SK-N-SH (cell line): ENCODE measurements around the gene ITM2B. TPM values are rescaled to one million over a fixed set of nuclear protein-coding genes. Genes with fewer than 3 reads are reported as not detected.

Experiments used
- CTCF ChIA-PET: fragments of 300-600, 350-600 bp; formaldehyde crosslinking; extraction: SDS; loops from one replicate; lab custom pipeline; 2021; lab: Yijun Ruan, JAX
- POLR2A ChIA-PET: fragments of 350-600 bp; sonication (Branson Sonifier 250); formaldehyde crosslinking; extraction: SDS; loops from one replicate; lab custom pipeline; 2020; ENCODE audit warnings: antibody characterized with exemption, inconsistent platforms; lab: Yijun Ruan, JAX
- DNase-seq: peaks from one replicate; pipeline ENCODE4 v3.0.0; 2012
- H2AFZ ChIP-seq: fragments of 200-600 bp; sonication (generic); 2 replicates; pipeline ENCODE4 v1.8.1; 2016; ENCODE audit warnings: antibody characterized with exemption, mild to moderate bottlenecking, low read depth
- H3F3A ChIP-seq: fragments of 200-600 bp; sonication (generic); replicated peaks from 2 replicates; pipeline ENCODE3; 2016; ENCODE audit warnings: antibody characterized with exemption, mild to moderate bottlenecking; ENCODE audit not compliant: insufficient read depth
- H3K27ac ChIP-seq, 2 experiments: fragments of 200-500 bp in 1 of 2; fragments of 200-600 bp in 1 of 2; sonication (Bioruptor generic) in 1 of 2; sonication (generic), shearing (Covaris generic) in 1 of 2; 2 replicates each; pipeline versions ENCODE4 v1.5.1 to v1.6.1; 2014 to 2016; ENCODE audit warnings: low read depth in 2 of 2, inconsistent platforms in 1 of 2, low read length in 1 of 2, mild to moderate bottlenecking in 1 of 2, mixed read lengths in 1 of 2
- H3K27me3 ChIP-seq: fragments of 200-600 bp; sonication (generic), shearing (Covaris generic); 2 replicates; pipeline ENCODE4 v1.6.1; 2016; ENCODE audit warnings: mixed run types; ENCODE audit not compliant: insufficient read depth
- H3K36me3 ChIP-seq, 2 experiments: fragments of 200-500 bp in 1 of 2; fragments of 200-600 bp in 1 of 2; sonication (Bioruptor generic) in 1 of 2; sonication (generic) in 1 of 2; replicated peaks in 1 of 2; 2 replicates each; pipeline versions ENCODE3 to v1.5.1; 2014 to 2016; ENCODE audit warnings: low read length in 1 of 2, mild to moderate bottlenecking in 1 of 2; ENCODE audit not compliant: insufficient read depth in 2 of 2, control insufficient read depth in 1 of 2
- H3K4me1 ChIP-seq, 2 experiments: fragments of 200-500 bp in 1 of 2; fragments of 200-600 bp in 1 of 2; sonication (Bioruptor generic) in 1 of 2; sonication (generic), shearing (Covaris generic) in 1 of 2; 2 replicates each; pipeline versions ENCODE4 v1.5.1 to v1.6.1; 2014 to 2016; ENCODE audit warnings: low read depth in 1 of 2, low read length in 1 of 2, mixed run types in 1 of 2; ENCODE audit not compliant: insufficient read depth in 2 of 2, control insufficient read depth in 1 of 2
- H3K4me2 ChIP-seq: fragments of 200-600 bp; sonication (generic), shearing (Covaris generic); 2 replicates; pipeline ENCODE4 v1.6.1; 2017; ENCODE audit warnings: mixed run types
- H3K4me3 ChIP-seq, 2 experiments: fragments of 200-500 bp in 1 of 2; fragments of 200-600 bp in 1 of 2; sonication (Bioruptor generic) in 1 of 2; sonication (generic), shearing (Covaris generic) in 1 of 2; 2 replicates each; pipeline versions ENCODE4 v1.5.1 to v1.8.1; 2014 to 2016; ENCODE audit warnings: low read depth in 2 of 2, inconsistent platforms in 1 of 2, low read length in 1 of 2, mild to moderate bottlenecking in 1 of 2, mixed read lengths in 1 of 2, moderate library complexity in 1 of 2
- H3K79me2 ChIP-seq: fragments of 200-600 bp; sonication (generic); 2 replicates; pipeline ENCODE4 v1.8.1; 2017; ENCODE audit warnings: mild to moderate bottlenecking; ENCODE audit not compliant: insufficient read depth
- H3K9ac ChIP-seq: fragments of 200-600 bp; sonication (generic); 2 replicates; pipeline ENCODE4 v1.6.1; 2017; ENCODE audit warnings: mixed run types
- H3K9me2 ChIP-seq: fragments of 200-600 bp; sonication (generic); 2 replicates; pipeline ENCODE4 v1.6.1; 2017; ENCODE audit warnings: mixed run types
- H3K9me3 ChIP-seq: fragments of 200-600 bp; sonication (generic); 2 replicates; pipeline ENCODE4 v1.6.1; 2017; ENCODE audit warnings: mixed run types, mild to moderate bottlenecking, moderate library complexity
- H4K20me1 ChIP-seq: fragments of 200-600 bp; sonication (generic); 2 replicates; pipeline ENCODE4 v1.6.1; 2017; ENCODE audit warnings: mild to moderate bottlenecking, mixed run types; ENCODE audit not compliant: insufficient read depth
- CHD2 ChIP-seq: fragments of 150-350 bp; IDR thresholded peaks from 2 replicates; pipeline ENCODE4 v1.6.1; 2018; ENCODE audit warnings: low read length; ENCODE audit not compliant: partially characterized antibody
- CTCF ChIP-seq: fragments of 200-600 bp; sonication (generic); IDR thresholded peaks from 2 replicates; pipeline ENCODE4 v1.6.1; 2017; ENCODE audit warnings: antibody characterized with exemption, mild to moderate bottlenecking, moderate library complexity
- EP300 ChIP-seq, 2 experiments: IDR thresholded peaks; 2 replicates each; pipeline versions ENCODE4 v1.4.0 to v1.6.1; 2012; ENCODE audit warnings: borderline replicate concordance in 1 of 2, low read depth in 1 of 2, low read length in 1 of 2
- FOXM1 ChIP-seq: IDR thresholded peaks from 2 replicates; pipeline ENCODE4 v1.4.0; 2012; ENCODE audit warnings: low read depth, mild to moderate bottlenecking
- GABPA ChIP-seq: IDR thresholded peaks from 2 replicates; pipeline ENCODE4 v1.4.0; 2012; ENCODE audit warnings: low read depth, mild to moderate bottlenecking
- GATA2 ChIP-seq: sonication (generic); formaldehyde crosslinking; IDR thresholded peaks from 2 replicates; pipeline ENCODE4 v1.5.0; 2020; ENCODE audit warnings: mild to moderate bottlenecking, missing genetic modification reagents
- MEF2A ChIP-seq: IDR thresholded peaks from 2 replicates; pipeline ENCODE4 v1.4.0; 2012; ENCODE audit warnings: low read depth, borderline replicate concordance
- NFIC ChIP-seq: IDR thresholded peaks from 2 replicates; pipeline ENCODE4 v1.4.0; 2012; ENCODE audit warnings: borderline replicate concordance
- RCOR1 ChIP-seq: fragments of 150-350 bp; IDR thresholded peaks from 2 replicates; pipeline ENCODE4 v1.6.1; 2017; ENCODE audit warnings: antibody characterized with exemption, low read length
- REST ChIP-seq: IDR thresholded peaks from 2 replicates; pipeline ENCODE4 v1.6.1; 2012; ENCODE audit warnings: mild to moderate bottlenecking, low read depth, low read length, moderate library complexity
- RXRA ChIP-seq: IDR thresholded peaks from 2 replicates; pipeline ENCODE4 v1.4.0; 2012; ENCODE audit warnings: low read depth, mild to moderate bottlenecking, borderline replicate concordance
- SMC3 ChIP-seq: IDR thresholded peaks from 2 replicates; pipeline ENCODE4 v1.6.1; 2012; ENCODE audit warnings: low read depth, low read length, improper control_type of control experiment
- TEAD4 ChIP-seq: IDR thresholded peaks from 2 replicates; pipeline ENCODE4 v1.4.0; 2012; ENCODE audit warnings: mild to moderate bottlenecking, borderline replicate concordance; ENCODE audit not compliant: insufficient read depth
- WGBS: methylation state at CpG from one replicate; pipeline ENCODE4 v1.1.6; 2017; ENCODE audit warnings: low lambda C conversion rate; 5-methylcytosine and 5-hydroxymethylcytosine counted together
- polyA plus RNA-seq, 3 experiments: library from polyadenylated mRNA; depleted of rRNA; stranded (reverse); fragments of >200 nt; gene quantifications; 2 replicates each; pipeline ENCODE4 v1.2.3, GENCODE V29; 2012
- TF ChIP-seq, protein P1 (sequence below): IDR thresholded peaks from 2 replicates; pipeline ENCODE4 v1.4.0; 2012; ENCODE audit warnings: low read depth, borderline replicate concordance
- TF ChIP-seq, protein P2 (sequence below): IDR thresholded peaks from 2 replicates; pipeline ENCODE4 v1.4.0; 2012; ENCODE audit warnings: low read depth, borderline replicate concordance

Gene ITM2B
- polyA plus RNA-seq, 1 of the 3 experiments (the other 2 are of a cell fraction): 184 TPM

GRCh38 chr13:48315969-48316650 lies 83.1 kb downstream of the ITM2B start:
- Histone ChIP-seq H3K9me2 (no peaks in the 10 kb centered on the region), H3K4me2 (no peak overlapping the region), H3K79me2 (peaks cover 58% of the 10 kb centered on the region), H4K20me1 (no peaks in the 10 kb centered on the region), H3K27ac (no peak overlapping the region), H3K4me1 (no peaks in the 10 kb centered on the region), H2AFZ (no peak overlapping the region), H3K4me3 (no peak overlapping the region), H3K9ac (no peak overlapping the region), H3F3A (no peaks in the 10 kb centered on the region), H3K36me3 (peaks cover 17% of the 10 kb centered on the region in 2 experiments), H3K27me3 (no peaks in the 10 kb centered on the region), H3K9me3 (no peaks in the 10 kb centered on the region)
- CTCF ChIA-PET: interaction anchor here (0.7 to 1.6 kb wide), 2 partner anchors 18 to 713 kb away, joined by 4 to 6 read pairs; no protein-coding TSS in a partner anchor
- POLR2A ChIA-PET: no interaction called here
- 96% methylated on average over 17 of the region's 17 CpGs for WGBS
- TF ChIP-seq REST (no peak), FOXM1 (no peak), GABPA (no peak), SMC3 (no peak), GATA2 (no peak), MEF2A (no peak), RXRA (no peak), RCOR1 (no peak), EP300 (IDR thresholded peaks at IDR 0.05; ENCODE audit: borderline replicate concordance in 1 of 2, low read depth in 1 of 2, low read length in 1 of 2) (no peak), TEAD4 (no peak), NFIC (no peak), CTCF (no peak), CHD2 (no peak)
- TF ChIP-seq, protein P1, sequence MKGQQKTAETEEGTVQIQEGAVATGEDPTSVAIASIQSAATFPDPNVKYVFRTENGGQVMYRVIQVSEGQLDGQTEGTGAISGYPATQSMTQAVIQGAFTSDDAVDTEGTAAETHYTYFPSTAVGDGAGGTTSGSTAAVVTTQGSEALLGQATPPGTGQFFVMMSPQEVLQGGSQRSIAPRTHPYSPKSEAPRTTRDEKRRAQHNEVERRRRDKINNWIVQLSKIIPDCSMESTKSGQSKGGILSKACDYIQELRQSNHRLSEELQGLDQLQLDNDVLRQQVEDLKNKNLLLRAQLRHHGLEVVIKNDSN: no peak
- TF ChIP-seq, protein P2, sequence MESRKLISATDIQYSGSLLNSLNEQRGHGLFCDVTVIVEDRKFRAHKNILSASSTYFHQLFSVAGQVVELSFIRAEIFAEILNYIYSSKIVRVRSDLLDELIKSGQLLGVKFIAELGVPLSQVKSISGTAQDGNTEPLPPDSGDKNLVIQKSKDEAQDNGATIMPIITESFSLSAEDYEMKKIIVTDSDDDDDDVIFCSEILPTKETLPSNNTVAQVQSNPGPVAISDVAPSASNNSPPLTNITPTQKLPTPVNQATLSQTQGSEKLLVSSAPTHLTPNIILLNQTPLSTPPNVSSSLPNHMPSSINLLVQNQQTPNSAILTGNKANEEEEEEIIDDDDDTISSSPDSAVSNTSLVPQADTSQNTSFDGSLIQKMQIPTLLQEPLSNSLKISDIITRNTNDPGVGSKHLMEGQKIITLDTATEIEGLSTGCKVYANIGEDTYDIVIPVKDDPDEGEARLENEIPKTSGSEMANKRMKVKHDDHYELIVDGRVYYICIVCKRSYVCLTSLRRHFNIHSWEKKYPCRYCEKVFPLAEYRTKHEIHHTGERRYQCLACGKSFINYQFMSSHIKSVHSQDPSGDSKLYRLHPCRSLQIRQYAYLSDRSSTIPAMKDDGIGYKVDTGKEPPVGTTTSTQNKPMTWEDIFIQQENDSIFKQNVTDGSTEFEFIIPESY: no peak
- DNase-seq: no peak
